Renal cortex interstitium (tissue), 11 donors: ENCODE data around the gene VPS13D. TPM values are rescaled to one million over a fixed set of nuclear protein-coding genes. Genes with fewer than 3 reads are reported as not detected.
"Not testable (repeated sequence)": the region's sequence is repeated elsewhere in the genome, so short reads cannot be mapped to it uniquely, and the experiment has no call there.

Experiments
- DNase-seq, 11 donors: peaks; one replicate each; pipeline ENCODE4 v3.0.0-alpha.2; 2013; ENCODE audit warnings: low read depth in 9 of 11, low spot score in 4 of 11; ENCODE audit errors: extremely low read depth in 1 of 11
- polyA plus RNA-seq, 3 donors: library from polyadenylated mRNA; unstranded; fragments of 120-200 nt; gene quantifications; one replicate each; pipeline ENCODE4 v1.2.1, GENCODE V29; 2013; ENCODE audit not compliant: insufficient read length in 3 of 3

VPS13D gene
- polyA plus RNA-seq, 3 donors = 27.6 to 31.7 (median 27.7) TPM

DNA sequence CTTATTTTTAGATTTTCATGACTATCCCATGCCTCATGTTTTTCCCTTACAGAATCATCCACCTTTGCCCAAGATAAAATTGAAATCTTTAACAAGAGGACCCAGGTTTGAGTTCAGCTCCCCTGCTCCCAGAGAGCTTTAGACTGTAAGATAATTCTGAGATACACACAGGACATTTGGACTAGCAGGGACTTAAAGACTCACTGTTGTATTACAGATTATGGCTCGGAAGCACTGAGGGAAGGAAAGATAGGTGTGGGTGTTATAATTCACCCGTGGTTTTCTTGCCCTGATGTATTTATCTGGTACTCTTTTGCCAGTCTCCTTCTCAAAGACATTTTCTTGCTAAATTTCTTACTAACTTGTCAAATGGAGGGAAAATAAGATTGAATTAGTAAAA, 238.5 kb downstream of the VPS13D start:
- no peak for DNase-seq

- no peak for DNase-seq
Measured at GRCh38 chr1:12469493-12469892, 239.7 kb downstream of the VPS13D start.

- DNase-seq = no peak
Measured at GRCh38 chr1:12469990-12470389, 240.2 kb downstream of the VPS13D start.

DNA sequence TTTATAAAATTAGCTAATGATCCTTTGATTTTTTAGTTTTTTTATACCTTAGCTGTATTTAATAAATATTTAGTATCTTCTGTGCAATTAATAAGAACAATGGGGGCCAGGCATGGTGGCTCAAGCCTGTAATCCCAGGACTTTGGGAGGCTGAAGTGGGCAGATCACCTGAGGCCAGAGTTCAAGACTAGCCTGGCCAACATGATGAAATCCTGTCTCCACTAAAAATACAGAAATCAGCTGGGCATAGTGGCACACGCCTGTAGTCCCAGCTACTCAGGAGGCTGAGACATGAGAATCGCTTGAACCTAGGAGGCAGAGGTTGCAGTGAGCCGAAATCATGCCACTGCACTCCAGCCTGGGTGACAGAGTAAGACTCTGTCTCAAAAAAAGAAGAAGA, 241.1 kb downstream of the VPS13D start:
- not testable (repeated sequence) for DNase-seq

GRCh38 chr1:12472156-12472797, 242.4 kb downstream of the VPS13D start:
- no peak for DNase-seq

DNA sequence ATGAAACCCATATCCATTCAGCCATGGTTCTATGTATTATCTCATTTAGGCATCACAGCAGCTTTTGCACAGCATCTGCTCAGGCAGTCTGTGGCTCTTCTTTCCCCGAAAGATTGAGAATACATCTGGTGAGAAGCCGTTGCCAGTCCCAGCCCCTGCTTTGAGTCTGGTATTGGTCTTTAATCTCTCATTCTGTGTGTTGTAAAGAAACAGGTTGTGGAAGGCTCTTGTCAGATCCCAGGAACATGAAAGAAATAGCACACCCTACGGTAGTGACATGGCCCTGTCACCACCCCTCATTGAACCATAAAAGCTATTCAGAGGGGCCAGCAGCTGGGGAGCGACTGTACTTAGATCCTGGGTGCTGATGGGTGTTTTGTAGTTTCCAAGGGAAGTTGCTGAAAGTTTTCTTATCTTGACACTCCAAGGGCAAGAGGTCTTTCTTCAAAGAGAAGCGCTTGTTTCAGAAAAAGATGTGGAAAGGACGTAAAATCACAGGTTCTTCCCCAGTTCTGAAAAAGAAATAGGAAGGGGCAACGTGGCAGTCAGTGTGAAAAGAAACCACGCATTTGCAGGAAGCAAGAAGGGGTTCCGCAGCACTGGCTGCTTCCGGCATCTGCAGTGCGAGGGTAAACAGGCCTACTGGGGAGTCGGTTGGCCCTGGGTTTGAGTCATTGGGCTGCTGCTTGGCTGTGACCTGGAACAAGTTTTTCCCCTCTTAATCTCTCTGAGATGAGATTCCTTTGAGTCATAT, 243.1 kb downstream of the VPS13D start:
- no peak for DNase-seq

- no peak for DNase-seq
Measured at GRCh38 chr1:12473596-12474362, 243.9 kb downstream of the VPS13D start.

DNA sequence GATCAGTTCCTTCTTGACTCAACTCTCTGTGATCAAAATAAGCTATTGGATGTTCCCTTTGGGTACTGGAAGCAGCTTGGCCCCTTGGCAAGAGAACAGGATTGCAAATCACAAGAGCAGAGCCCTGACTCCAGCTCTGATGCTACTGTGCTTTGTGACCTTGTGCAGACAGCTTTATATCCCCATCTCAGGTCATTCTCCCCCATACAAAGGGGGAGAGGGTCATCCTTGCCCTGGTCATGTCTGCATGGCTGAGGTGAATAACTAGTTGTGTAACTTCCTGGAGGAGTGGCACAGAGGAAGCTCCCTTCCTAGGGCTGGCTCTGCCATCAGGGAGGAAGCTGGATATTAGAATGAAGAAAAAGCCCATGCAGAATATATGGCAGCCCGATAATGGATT, 245.3 kb downstream of the VPS13D start:
- DNase-seq = no peak

GRCh38 chr1:12475530-12475934, 245.7 kb downstream of the VPS13D start:
- DNase-seq = no peak

DNA sequence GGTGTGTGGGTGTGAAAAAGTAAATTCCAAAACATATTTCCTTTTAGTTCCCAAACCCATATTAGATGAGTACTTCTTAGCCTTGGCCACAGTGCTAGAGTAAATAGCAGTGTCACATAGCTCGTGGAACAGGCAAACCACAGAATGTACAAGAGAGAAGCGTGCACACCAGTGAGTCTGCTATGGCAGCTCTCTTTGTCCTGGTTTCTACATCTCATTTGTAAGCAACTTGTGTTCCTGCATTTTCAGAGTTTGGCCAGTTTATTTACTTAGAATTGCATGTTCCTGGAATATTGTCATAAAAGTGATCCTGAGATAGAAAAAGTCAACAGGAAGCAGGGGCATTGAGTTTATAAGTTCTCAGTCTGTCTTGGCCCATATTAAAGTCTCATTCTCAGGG, 246.1 kb downstream of the VPS13D start:
- DNase-seq = no peak

GRCh38 chr1:12477314-12477713, 247.5 kb downstream of the VPS13D start:
- DNase-seq = no peak

DNA sequence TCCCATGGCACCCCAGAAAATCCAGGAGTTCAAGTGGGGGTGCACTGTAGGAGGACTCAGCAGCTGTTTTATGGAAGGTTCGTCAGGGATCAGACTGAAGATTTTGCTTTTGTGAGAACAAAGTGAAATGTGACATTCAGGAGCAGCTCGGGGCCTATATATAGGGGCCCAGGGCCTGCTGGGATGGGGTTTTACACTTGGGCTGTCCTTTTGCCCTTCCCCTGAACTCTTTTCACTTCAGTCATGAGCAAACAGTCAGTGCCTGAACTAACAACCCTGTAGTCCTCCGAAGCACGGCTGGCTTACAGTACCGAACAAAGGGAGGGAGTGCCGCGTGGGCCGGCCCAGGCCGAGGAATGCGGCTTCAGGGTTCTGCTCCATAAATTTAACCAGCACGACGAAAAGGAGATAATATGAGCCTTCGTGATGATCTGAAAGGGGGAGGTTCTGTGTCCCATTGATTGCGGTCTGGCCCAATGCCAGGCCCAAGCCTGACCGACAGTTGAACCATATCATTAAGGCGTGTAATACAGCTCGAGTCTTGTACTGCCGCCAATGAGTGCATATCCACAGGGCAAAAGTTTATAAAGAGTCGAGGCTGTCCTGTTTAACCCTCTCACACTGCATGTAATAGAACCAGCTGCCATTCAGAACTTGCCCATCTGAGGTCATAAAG, 248.2 kb downstream of the VPS13D start:
- peak; percentile 90 to 98 (median 95) for DNase-seq

- no peak for DNase-seq
Measured at GRCh38 chr1:12478612-12478985, 248.8 kb downstream of the VPS13D start.

GRCh38 chr1:12479311-12479710, 249.5 kb downstream of the VPS13D start:
- no peak for DNase-seq

- DNase-seq = no peak
Measured at GRCh38 chr1:12480041-12480440, 250.2 kb downstream of the VPS13D start.

GRCh38 chr1:12480748-12481362, 251.0 kb downstream of the VPS13D start:
- DNase-seq = no peak

GRCh38 chr1:12481928-12482327, 252.1 kb downstream of the VPS13D start:
- no peak for DNase-seq

DNA sequence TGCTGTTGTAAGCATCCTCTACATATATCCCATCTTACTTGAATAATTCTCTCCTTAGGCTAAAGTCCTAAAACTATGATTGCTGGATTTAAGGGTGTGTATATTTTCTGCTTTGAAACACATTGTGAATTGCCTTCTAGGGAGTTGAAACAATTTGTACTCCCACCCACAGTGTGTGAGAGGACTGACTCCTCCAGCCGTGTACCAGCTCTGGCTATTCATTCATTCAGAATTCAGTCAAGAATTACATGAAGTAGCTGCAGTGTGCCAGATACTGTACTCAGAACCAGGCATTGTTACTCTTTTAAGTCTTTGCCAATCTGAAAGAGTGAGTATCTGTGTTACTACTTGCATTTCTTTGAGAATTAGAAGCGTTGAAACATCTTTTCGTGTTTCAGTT, 253.2 kb downstream of the VPS13D start:
- no peak for DNase-seq
